ENCODE data around the gene PSMG3.

The PSMG3 gene

GRCh38 chr7:1608318-1608717 lies 38.5 kb upstream of the PSMG3 start:
- TF ChIP-seq FOXP2 (optimal IDR thresholded peaks at IDR 0.05; ENCODE audit: borderline replicate concordance, extremely low read depth, extremely low read length, insufficient read depth) (no peak), SIN3A (IDR thresholded peaks at IDR 0.05; ENCODE audit: borderline replicate concordance, insufficient read depth, low read length) (no peak), POLR2AphosphoS5 (IDR thresholded peaks at IDR 0.05; ENCODE audit: low read depth, low read length) (no peak), TAF1 (IDR thresholded peaks at IDR 0.05; ENCODE audit: borderline replicate concordance, insufficient read depth, low read length) (no peak)
- TF ChIP-seq, protein P1, sequence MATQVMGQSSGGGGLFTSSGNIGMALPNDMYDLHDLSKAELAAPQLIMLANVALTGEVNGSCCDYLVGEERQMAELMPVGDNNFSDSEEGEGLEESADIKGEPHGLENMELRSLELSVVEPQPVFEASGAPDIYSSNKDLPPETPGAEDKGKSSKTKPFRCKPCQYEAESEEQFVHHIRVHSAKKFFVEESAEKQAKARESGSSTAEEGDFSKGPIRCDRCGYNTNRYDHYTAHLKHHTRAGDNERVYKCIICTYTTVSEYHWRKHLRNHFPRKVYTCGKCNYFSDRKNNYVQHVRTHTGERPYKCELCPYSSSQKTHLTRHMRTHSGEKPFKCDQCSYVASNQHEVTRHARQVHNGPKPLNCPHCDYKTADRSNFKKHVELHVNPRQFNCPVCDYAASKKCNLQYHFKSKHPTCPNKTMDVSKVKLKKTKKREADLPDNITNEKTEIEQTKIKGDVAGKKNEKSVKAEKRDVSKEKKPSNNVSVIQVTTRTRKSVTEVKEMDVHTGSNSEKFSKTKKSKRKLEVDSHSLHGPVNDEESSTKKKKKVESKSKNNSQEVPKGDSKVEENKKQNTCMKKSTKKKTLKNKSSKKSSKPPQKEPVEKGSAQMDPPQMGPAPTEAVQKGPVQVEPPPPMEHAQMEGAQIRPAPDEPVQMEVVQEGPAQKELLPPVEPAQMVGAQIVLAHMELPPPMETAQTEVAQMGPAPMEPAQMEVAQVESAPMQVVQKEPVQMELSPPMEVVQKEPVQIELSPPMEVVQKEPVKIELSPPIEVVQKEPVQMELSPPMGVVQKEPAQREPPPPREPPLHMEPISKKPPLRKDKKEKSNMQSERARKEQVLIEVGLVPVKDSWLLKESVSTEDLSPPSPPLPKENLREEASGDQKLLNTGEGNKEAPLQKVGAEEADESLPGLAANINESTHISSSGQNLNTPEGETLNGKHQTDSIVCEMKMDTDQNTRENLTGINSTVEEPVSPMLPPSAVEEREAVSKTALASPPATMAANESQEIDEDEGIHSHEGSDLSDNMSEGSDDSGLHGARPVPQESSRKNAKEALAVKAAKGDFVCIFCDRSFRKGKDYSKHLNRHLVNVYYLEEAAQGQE (IDR thresholded peaks at IDR 0.05; ENCODE audit: insufficient read depth in 1 of 2, low read depth in 2 of 2, low read length in 2 of 2): no peak

DNA sequence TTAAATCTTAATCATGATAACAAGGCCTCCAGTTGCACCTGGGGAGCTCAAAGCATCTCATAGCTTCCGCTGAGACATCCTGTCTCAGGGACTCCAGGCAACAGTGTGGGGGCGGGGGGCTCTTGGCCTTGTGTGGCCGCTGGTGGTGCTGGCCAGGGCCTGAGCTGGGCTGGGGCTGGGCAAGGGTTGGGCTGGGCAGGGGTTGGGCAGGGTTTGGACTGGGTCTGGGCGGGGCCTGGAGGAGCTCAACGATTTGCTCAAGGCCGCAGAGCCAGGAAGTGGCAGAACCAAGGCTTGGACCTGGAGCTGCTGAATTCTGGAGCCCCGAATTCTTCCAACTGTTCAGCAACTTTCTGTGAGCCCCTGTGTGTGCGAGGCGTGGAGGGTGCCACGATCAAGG lies 37.9 kb upstream of the PSMG3 start:
- TF ChIP-seq TAF1 (IDR thresholded peaks at IDR 0.05; ENCODE audit: borderline replicate concordance, insufficient read depth, low read length) (no peak), POLR2AphosphoS5 (IDR thresholded peaks at IDR 0.05; ENCODE audit: low read depth, low read length) (no peak), FOXP2 (optimal IDR thresholded peaks at IDR 0.05; ENCODE audit: borderline replicate concordance, extremely low read depth, extremely low read length, insufficient read depth) (no peak), SIN3A (IDR thresholded peaks at IDR 0.05; ENCODE audit: borderline replicate concordance, insufficient read depth, low read length) (no peak)
- TF ChIP-seq, protein P1 (IDR thresholded peaks at IDR 0.05; ENCODE audit: insufficient read depth in 1 of 2, low read depth in 2 of 2, low read length in 2 of 2): no peak

DNA sequence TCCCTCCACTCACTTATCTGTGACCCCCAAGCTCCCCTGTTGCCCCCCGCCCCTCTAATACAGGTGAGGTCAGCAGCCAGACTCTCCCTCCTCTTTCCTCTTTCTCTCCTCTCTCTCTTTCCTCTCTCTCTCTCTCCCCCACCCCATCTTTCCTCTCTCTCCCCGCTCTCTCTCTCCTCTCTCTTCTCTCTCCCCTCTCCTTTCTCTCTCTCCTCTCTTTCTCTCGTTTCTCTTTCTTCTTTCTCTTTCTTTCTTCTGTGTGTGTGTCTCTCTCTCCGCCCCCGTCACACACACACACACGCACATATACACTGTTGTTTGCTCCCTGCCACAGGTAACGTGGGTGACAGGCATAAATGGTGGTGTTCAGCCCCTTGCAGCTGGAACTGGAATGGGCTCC lies 37.2 kb upstream of the PSMG3 start:
- TF ChIP-seq FOXP2 (optimal IDR thresholded peaks at IDR 0.05; ENCODE audit: borderline replicate concordance, extremely low read depth, extremely low read length, insufficient read depth) (no peak), SIN3A (IDR thresholded peaks at IDR 0.05; ENCODE audit: borderline replicate concordance, insufficient read depth, low read length) (no peak), TAF1 (IDR thresholded peaks at IDR 0.05; ENCODE audit: borderline replicate concordance, insufficient read depth, low read length) (no peak), POLR2AphosphoS5 (IDR thresholded peaks at IDR 0.05; ENCODE audit: low read depth, low read length) (no peak)
- TF ChIP-seq, protein P1 (IDR thresholded peaks at IDR 0.05; ENCODE audit: insufficient read depth in 1 of 2, low read depth in 2 of 2, low read length in 2 of 2): no peak

DNA sequence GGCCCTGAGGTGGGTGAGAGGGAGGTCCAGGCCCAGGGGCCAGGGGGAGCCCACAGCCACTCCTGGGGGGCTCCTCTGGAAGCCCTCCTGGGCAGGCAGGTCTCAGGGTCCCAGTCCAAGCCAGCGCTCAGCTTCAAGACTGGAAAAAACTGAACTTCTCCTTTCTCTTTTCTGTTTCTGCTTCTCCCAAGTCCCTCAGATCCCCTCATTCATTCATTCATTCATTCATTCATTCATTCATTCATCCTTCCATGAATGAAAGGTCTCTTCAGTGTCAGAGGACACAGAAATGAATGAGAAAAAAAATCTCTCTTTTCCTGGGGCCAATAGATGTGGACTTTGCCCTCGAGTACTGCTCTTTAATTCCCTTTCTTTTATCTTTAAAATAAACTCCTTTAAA lies 34.6 kb upstream of the PSMG3 start:
- TF ChIP-seq SIN3A (IDR thresholded peaks at IDR 0.05; ENCODE audit: borderline replicate concordance, insufficient read depth, low read length) (no peak), FOXP2 (optimal IDR thresholded peaks at IDR 0.05; ENCODE audit: borderline replicate concordance, extremely low read depth, extremely low read length, insufficient read depth) (no peak), POLR2AphosphoS5 (IDR thresholded peaks at IDR 0.05; ENCODE audit: low read depth, low read length) (no peak), TAF1 (IDR thresholded peaks at IDR 0.05; ENCODE audit: borderline replicate concordance, insufficient read depth, low read length) (no peak)
- TF ChIP-seq, protein P1 (IDR thresholded peaks at IDR 0.05; ENCODE audit: insufficient read depth in 1 of 2, low read depth in 2 of 2, low read length in 2 of 2): no peak
